ENCODE measurements around the gene FKBP1A. TPM values are rescaled to one million over a fixed set of nuclear protein-coding genes. Genes with fewer than 3 reads are reported as not detected.

The FKBP1A gene
- total RNA-seq, 4 donors from 2014 or later, result 99.5 to 253 (median 206) TPM

DNA sequence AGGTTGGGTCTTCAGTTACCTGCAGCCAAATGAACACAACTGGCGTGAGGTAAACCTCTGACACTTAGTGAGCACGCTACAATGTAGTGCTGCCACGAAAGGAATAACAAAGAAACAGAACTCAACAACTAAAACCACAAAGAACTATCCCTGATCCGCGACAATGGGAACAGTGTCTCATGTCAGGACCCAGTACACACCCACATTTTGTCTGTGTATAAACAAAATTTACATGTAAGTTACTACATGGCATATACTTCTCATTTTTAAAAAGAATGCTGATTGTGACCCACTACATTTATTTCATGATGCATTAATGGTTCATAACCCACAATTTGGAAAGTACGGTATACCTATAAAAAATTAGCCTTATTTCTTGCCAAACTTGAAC is 14.1 kb downstream of the FKBP1A start:
- intact Hi-C loops (cut with DNase I; ENCODE audit: low total_unique reads), result no loop called here
- no peaks in the 10 kb centered on the region for H3K9me3 ChIP-seq
- H3K27me3 ChIP-seq, result no peaks in the 10 kb centered on the region
- no peaks in the 10 kb centered on the region for H3K36me3 ChIP-seq
- H3K27ac ChIP-seq, result no peak overlapping the region
- no peak for DNase-seq
- H3K4me1 ChIP-seq, result peaks cover 8 to 22% of the 10 kb centered on the region in 2 donors
- H3K4me3 ChIP-seq, result no peak overlapping the region
- TF ChIP-seq POLR2A (IDR thresholded peaks at IDR 0.05), result no peak
- TF ChIP-seq, protein P1, sequence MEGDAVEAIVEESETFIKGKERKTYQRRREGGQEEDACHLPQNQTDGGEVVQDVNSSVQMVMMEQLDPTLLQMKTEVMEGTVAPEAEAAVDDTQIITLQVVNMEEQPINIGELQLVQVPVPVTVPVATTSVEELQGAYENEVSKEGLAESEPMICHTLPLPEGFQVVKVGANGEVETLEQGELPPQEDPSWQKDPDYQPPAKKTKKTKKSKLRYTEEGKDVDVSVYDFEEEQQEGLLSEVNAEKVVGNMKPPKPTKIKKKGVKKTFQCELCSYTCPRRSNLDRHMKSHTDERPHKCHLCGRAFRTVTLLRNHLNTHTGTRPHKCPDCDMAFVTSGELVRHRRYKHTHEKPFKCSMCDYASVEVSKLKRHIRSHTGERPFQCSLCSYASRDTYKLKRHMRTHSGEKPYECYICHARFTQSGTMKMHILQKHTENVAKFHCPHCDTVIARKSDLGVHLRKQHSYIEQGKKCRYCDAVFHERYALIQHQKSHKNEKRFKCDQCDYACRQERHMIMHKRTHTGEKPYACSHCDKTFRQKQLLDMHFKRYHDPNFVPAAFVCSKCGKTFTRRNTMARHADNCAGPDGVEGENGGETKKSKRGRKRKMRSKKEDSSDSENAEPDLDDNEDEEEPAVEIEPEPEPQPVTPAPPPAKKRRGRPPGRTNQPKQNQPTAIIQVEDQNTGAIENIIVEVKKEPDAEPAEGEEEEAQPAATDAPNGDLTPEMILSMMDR (IDR thresholded peaks at IDR 0.05), result no peak

DNA sequence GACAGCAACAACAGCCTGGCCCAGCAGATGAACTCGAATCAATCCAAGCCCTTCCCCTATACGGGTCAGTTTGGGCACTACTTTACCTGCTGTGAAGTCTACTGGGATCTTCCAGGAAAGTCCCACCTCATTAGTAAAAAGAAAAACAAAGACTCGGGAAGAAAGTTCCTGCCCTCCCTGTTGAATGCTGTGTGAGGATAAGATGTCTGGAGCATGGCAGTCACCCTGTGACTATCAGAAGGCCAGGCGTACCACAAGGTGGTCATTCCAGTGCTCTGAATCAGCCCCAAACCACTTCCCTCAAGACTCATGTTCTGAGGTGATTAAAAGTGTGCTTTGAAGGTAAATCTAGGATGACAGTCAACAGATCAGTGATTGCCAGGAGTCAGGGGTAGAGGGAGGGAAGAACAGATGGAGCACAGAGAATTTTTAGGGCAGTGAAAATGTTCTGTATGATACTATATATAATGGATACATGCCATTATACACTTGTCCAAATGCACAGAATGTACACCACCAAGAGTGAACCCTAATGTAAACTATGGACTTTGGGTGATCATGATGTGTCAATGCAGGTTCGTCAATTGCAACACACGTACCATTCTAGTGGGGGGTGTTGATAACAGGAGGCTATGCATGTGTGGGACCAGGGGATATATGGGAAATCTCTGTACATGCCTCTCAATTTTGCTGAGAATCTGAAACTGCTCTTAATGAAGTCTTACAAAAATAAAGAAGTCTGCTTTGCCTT is 14.7 kb downstream of the FKBP1A start:
- no peak for TF ChIP-seq POLR2A (IDR thresholded peaks at IDR 0.05)
- TF ChIP-seq, protein P1 (IDR thresholded peaks at IDR 0.05), result no peak
- DNase-seq, result no peak
- Histone ChIP-seq H3K27me3 (no peaks in the 10 kb centered on the region), H3K9me3 (no peaks in the 10 kb centered on the region), H3K4me3 (no peak overlapping the region), H3K36me3 (no peaks in the 10 kb centered on the region), H3K27ac (peak overlapping the region in 1 of 2 donors; percentile 18), H3K4me1 (peaks cover 8 to 16% of the 10 kb centered on the region in 2 donors)
- intact Hi-C loops (cut with DNase I; ENCODE audit: low total_unique reads), result no loop called here

DNA sequence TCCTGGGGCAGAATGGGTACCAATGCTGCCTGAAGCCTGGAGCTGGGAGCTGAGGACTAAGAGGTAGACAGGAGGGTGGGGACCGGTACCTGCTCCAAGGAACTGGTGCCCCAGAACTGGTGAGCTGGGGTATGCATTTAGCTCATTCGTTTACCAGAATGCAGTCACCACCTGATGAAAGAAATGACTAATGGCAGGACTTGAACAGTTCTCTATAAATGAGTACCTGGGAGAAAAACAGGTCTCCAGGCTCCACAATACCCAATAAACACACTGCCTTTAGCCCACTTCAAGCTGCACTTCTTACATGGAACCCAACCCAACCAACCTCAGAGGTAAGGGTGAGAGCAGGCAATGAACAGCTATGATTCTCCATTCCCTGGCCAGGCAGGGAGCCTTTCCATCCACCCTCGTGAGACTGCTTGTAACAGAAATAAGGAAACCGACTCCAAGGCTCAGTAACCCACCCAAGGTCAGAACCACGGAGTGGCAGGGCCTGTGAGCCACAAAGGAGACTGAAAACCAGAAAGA is 15.4 kb downstream of the FKBP1A start:
- H3K4me3 ChIP-seq, result no peak overlapping the region
- H3K36me3 ChIP-seq, result no peaks in the 10 kb centered on the region
- intact Hi-C loops (cut with DNase I; ENCODE audit: low total_unique reads), result no loop called here
- TF ChIP-seq POLR2A (IDR thresholded peaks at IDR 0.05), result no peak
- TF ChIP-seq, protein P1 (IDR thresholded peaks at IDR 0.05), result no peak
- H3K9me3 ChIP-seq, result no peaks in the 10 kb centered on the region
- H3K4me1 ChIP-seq, result peaks cover 4 to 12% of the 10 kb centered on the region in 2 donors
- no peak for DNase-seq
- H3K27me3 ChIP-seq, result no peaks in the 10 kb centered on the region
- peak overlapping the region; percentile 2 to 18 for H3K27ac ChIP-seq

DNA sequence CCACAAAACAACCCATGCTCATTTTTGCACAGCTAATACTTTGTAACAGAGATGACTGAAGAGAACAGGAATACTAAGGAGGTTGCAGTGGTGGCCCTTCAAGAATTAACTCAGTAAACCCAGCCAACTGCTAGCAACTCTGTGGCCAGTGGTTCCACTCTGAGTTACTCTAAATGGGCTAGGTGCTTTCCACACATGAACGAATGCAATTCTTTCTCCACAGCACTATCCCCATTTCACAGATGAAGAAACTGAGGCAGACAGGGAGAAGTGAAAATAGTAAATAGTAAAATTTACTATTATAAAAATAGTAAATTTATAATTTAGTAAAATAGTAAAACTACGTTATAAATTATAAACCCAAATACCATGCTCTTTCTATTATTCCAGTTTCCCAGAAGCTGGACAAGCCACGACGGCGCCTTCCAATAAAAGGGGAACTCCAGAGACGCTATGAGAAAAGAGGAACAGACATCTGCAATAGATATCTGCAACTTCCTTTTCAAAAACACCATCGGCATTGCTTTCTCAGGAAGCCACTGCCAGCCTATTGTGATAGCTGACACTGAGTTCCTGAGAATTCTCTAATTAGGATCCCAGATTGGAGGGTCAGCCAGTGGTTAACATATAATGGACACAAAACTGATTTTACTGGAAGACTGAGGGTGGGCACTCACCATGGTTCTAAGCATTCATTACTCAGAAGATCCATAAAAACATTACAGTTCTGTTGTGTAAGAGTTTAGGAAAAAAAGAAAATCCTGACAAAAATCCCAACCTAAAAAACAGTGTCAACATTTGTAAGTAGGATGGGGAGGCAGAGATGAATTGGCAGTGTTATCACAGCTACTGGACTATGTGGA is 16.2 kb downstream of the FKBP1A start:
- intact Hi-C loops (cut with DNase I; ENCODE audit: low total_unique reads), result no loop called here
- Histone ChIP-seq H3K4me3 (no peak overlapping the region), H3K9me3 (no peaks in the 10 kb centered on the region), H3K27ac (peak overlapping the region; percentile 2 to 5), H3K4me1 (peaks cover 4 to 6% of the 10 kb centered on the region in 2 donors), H3K36me3 (no peaks in the 10 kb centered on the region), H3K27me3 (no peaks in the 10 kb centered on the region)
- no peak for TF ChIP-seq POLR2A (IDR thresholded peaks at IDR 0.05)
- TF ChIP-seq, protein P1 (IDR thresholded peaks at IDR 0.05), result no peak
- no peak for DNase-seq
